Activated T-cell treated with anti-CD3 and anti-CD28 coated beads, Interleukin-2, amount 50 U/mL, for 1 hour (primary cell): ENCODE measurements around the gene S100A11.

Experiments
- DNase-seq: peaks from one replicate; pipeline ENCODE4 v3.0.0-alpha.2; 2020

S100A11 gene

DNA sequence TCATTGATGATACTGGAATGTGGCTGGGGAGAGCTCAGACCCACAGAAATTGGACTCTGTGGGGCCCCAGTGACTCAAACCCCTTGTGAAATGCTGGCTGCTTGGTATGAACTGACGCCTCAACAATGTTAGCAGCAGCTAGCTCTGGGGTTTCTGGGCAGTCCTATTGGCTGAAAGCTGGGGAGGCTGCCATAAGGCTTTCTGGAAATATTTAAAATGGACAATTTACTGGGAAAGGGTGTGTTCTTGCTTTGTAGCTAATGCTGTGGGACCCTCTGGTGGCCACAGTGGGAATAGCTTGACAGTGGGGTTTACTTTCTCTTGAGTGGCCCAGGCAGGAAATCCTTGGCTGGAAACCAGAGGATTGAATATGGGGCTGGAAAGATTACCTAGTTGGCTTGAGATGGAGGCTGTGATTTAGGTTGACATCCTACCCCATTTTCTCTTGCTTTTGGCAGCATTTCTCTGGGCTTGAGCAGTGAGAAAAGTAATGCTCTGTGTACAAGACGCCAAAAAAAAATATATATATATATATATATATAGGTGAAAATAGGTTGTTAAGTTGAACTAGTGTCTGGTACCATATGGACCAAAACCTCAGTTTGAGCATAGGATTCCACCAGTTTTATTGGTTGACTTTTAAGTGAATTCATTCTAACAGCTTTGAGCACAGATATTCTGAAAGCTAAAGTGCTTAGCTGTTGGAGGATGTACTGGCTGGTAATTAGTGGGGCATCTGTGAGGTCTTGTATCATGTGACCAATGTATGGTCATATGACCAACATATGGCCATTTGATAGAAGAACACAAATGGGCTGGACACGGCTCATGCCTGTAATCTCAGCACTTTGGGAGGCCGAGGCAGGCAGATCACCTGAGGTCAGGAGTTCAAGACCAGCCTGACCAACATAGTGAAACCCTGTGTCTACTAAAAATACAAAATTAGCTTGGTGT is 34.9 kb downstream of the S100A11 start:
- peak; percentile 81 for DNase-seq

DNA sequence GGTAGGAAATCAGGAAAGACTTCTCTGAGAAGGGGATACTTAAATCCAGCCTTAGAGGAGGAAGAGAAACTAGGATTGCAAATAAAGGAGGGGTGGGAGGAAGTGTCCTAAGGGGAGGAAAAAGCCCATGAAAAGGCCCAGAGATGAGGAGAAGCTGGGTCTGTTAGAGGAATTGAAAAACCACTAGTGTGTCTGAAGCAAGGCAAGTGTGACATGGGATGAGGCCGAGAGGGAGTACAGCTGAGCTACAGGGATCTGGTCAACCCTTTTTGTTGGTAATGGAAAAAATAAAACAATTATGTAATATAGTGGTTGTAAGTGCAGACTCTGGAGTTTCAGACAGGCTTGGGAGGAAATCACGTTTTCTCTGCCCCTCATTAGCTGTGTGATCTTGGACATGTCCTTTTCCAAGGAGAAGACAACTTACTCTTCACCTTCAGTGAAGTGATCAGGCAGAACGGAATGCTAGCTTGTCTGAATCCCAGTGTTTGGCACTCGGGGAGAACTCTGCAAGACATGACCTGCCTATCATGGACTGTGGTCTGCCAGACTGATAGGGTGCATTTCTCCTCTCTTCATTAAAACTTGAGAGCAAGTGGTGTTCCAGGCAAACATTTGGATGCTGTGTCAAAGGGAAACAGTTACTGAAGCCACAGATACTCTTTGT is 35.7 kb downstream of the S100A11 start:
- DNase-seq: no peak

DNA sequence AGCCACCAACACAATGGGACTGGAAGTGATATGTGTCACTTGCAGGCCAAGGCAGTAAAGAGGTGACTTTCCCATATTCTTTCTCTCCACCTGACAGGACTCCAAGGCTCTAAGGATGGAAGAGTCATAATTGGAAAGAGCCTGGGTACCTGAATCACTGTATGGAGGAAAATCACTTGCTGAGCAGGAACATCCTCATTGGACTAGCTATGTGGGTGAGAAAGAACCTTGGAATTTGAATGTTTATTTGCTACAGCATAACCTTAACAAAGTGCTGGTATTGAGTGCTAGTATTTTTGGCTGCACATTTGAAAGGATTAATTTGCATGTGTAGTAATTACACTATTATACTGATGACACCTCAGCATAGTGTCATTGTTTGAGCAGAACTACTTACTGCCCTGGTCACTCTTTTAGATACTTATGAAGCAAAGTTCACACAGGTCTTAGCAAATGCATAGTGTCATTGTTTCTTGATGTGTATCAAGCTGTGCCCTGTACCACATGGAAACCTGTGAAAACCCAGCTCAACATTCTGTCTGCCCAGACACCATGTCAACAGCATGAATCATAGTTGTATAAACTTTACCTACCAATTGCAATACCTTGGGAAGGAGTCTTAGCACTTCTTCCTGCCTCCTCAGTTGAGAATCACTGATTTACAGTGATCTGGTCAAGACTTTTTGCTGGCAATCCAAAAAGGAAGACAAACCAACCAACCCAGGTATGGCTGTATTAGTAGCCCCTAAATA is 38.0 kb downstream of the S100A11 start:
- no peak for DNase-seq

- no peak for DNase-seq
Measured at GRCh38 chr1:151997284-151997570, 39.6 kb downstream of the S100A11 start.

GRCh38 chr1:151995774-151996173 is 41.0 kb downstream of the S100A11 start:
- no peak for DNase-seq

- no peak for DNase-seq
Measured at GRCh38 chr1:151994956-151995355, 41.8 kb downstream of the S100A11 start.

GRCh38 chr1:151993734-151994496 is 42.9 kb downstream of the S100A11 start, which contains the start of gene S100A10:
S100A10 (minus strand) TSS chr1:151993859; CDS start chr1:151986230, 7,629 bp downstream.
- DNase-seq: peak; percentile 81

DNA sequence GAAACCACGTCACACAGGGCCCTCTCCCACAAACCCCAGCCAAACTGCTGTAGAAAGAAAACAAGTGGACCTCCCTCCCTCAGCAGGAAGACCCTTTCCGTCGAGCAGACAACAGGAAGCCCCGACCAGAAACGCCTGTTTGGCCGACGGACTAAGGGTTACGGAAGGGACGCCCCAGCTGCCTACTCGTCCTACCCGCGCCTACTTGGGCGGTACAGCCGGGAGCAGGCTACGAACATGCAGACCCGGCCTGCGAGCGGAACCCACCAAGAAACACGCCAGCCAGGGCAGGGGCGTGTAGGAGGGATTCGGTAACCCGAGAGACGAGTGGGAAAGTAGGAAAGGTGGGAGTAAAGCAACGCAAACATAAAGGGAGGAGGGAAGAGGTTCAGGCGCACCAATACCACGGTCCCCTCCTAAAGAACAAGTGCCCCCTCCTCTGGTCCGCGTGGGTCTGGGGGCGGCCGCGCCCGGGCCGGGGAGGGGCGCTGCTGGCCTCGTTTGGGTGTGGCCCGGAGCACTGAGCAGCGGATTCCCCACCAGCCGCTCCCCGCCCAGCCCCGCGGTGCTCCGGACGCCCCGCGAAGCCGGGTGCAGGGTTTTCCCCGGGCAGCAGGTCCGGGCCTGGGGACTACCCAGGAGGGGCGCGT is 43.6 kb downstream of the S100A11 start:
- DNase-seq: peak; percentile 60

DNA sequence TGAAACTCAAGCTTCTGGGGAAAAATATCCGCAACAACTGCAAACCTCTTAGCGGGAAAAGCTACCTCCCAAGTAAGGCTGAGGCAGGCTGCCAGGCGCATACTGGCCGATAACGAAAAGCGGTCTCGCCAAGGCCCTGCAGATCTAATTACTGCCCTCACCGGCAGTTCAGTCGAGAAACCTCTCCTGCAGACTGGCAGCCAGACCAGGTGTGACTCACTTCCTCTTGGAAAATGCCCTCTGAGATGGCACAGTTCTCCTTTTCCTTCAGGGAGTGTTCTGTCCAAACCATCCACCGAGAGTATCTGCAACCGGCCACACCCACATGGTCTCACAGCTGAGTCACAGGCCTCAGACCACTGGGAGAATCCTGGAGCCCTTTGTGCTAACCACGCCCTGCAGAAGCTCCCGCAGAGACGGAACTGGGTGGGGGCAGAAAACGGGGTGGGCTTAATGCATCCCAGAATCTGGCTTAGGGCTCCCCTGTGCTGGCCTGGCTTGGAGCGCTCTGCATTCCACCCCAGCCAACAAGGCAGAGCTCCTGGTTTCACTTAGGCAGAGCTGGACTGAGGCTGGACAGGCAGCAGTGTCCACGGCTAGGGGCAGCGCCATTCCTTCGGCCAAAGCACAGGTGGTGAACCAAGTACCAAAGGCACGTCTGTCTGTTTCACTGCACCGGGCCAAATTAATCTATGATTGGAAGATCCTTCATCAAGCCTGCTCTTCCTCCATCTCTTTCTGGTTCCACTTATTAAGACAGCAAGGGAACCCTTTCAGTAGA is 44.3 kb downstream of the S100A11 start:
- peak; percentile 44 for DNase-seq

DNA sequence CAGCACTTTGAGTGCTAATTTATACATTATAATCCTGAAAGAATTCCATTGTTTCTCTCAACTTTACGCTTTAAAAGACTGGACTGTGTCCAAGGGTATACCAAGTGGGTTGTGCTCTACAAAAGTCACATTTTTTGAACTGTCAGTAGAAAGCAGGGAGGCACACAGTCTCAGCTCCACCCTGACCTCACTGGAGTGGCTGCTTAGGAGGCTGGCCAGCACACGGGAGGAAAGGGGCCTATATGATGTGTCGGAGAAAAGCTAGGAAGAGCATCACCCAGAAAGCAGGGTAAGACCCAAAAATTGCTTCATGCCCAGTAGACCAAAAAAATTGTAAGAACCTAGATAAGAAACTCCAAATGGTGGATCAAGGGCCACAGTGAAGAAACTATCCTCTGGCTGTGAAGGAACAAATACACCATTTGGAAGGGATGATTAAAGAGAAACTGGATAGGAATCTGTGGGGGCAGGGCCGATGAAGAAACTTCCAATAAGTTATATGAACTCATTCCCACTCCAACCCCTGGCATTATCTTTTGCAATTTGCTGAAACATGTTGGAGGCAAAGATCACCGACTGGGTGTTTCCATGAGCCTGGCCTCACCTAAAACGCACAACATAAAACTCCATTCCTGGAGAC is 45.0 kb downstream of the S100A11 start:
- no peak for DNase-seq

DNA sequence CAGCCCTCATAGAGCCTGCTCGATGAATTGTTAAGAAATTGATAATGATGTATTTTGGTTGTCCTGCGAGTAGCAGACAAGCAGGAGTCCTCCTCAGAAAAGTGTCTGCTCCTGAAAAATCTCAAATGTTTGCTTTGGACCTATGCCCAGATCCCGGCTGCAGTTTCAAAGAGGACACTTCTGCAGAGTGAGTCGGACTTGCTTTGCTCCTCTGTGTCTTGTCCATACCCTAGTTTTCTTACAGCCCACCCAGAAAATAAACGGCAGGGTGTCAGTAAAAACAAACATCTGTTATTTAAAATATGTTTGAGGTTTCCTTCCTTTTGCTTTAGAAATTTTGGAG is 46.0 kb downstream of the S100A11 start:
- DNase-seq: no peak

DNA sequence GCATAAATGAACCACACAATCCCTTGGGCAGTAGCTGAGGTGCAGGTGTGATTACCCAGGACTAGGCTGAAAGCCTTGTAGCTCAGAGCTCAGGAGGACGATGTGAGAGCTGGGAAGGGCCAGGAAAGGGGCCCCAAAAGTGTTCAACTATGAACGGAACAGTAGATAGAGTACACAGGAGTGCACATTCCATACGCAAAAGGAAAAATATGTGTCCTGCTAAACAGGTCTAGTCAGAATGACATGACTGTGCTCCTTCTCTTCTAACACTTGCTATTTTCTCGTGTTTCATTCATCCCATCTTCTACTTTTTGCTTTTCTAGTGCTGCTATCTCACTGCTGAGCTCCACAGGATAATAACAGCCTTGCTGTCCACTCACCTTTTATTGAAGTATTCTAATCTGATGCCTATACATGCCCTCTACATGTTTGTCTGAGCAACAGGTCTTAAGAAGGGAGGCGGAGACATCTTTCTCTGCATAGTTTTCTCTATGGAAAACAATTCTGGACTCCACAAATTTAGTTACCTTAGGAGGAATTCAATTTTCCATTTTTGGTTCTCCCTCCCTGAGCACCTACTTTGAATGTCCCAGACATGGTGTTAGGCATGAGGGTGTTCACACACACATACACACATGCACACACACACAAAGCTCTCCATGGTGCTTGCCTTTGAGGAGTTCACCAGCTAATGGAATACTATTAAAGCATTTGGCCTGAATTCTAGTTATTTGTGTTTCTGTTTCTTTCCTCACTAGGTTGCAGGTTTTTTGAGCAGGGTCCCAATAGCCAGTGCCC is 46.5 kb downstream of the S100A11 start:
- DNase-seq: no peak

GRCh38 chr1:151989211-151989862 is 47.5 kb downstream of the S100A11 start:
- peak; percentile 39 for DNase-seq

- DNase-seq: no peak
Measured at GRCh38 chr1:151988405-151988923, 48.3 kb downstream of the S100A11 start.

- no peak for DNase-seq
Measured at GRCh38 chr1:151986501-151987190, 50.2 kb downstream of the S100A11 start.

DNA sequence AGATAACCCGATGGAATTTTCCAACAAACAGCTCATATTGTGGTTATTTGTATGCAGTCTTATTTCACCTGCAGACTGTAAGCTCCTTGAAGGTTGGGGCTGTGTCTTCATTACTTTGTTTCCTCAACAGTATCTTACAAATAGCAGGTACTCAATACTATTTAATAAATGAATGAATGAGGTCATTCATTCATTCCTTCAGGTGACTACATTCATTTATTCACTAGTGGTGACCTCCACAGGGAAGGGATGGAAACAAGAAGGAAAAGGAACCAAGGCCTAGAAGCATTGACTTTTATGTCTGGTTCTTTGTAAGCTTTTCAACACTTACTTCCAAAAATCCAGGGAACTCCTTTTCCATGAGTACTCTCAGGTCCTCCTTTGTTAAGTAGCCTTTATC is 51.0 kb downstream of the S100A11 start:
- DNase-seq: no peak

- no peak for DNase-seq
Measured at GRCh38 chr1:151985270-151985669, 51.5 kb downstream of the S100A11 start.

DNA sequence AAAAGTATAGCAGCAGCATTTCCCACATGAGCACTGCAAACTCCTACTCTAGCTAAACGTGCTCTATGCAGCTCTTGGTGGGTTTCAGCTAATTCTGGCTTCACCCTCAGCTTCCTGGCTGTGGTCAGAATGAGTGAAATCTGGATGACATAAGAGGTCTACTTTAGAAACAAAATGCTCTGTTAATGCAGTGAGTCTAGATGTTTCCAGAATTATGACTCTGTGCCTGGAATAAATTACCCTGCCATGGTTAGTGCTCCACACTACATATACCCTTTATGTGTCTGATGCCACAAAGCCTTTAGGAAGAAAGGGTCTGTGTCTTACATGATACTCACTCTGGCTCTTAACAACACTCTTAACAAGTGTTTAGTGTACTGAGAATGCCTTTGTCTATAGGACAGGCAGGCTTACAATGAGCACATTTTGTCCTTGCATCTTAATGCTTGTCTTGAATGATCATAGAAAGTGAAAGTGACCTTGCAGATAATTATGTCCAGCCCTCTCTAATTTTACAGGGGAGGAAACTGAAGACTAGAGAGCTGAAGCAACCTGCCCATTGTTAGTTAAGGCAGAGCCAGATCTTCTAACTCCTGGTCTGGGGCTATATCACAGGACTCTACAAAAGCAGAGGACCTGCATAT is 52.4 kb downstream of the S100A11 start:
- DNase-seq: no peak
